ENCODE results near the gene ZMAT1. TPM values are rescaled to one million over a fixed set of nuclear protein-coding genes. Genes with fewer than 3 reads are reported as not detected.

Gene ZMAT1
- total RNA-seq, 1 experiment from 2014 or later: 4.0 TPM

- Mint-ChIP-seq H3K9me3 (ENCODE audit: low read depth, unreplicated experiment) (no peaks in the 10 kb centered on the region), H3K4me1 (ENCODE audit: low read depth, unreplicated experiment) (no peaks in the 10 kb centered on the region), H3K4me3 (ENCODE audit: low read depth, unreplicated experiment) (no peak overlapping the region), H3K27ac (ENCODE audit: unreplicated experiment) (no peak overlapping the region), H3K36me3 (ENCODE audit: insufficient read depth, unreplicated experiment) (no peaks in the 10 kb centered on the region), H3K27me3 (ENCODE audit: unreplicated experiment) (no peaks in the 10 kb centered on the region)
- CTCF ChIA-PET: interaction anchor here (0.5 kb wide), 1 partner anchor 1187 kb away, joined by 4 read pairs; no protein-coding TSS in a partner anchor
- TF ChIP-seq, protein P1, sequence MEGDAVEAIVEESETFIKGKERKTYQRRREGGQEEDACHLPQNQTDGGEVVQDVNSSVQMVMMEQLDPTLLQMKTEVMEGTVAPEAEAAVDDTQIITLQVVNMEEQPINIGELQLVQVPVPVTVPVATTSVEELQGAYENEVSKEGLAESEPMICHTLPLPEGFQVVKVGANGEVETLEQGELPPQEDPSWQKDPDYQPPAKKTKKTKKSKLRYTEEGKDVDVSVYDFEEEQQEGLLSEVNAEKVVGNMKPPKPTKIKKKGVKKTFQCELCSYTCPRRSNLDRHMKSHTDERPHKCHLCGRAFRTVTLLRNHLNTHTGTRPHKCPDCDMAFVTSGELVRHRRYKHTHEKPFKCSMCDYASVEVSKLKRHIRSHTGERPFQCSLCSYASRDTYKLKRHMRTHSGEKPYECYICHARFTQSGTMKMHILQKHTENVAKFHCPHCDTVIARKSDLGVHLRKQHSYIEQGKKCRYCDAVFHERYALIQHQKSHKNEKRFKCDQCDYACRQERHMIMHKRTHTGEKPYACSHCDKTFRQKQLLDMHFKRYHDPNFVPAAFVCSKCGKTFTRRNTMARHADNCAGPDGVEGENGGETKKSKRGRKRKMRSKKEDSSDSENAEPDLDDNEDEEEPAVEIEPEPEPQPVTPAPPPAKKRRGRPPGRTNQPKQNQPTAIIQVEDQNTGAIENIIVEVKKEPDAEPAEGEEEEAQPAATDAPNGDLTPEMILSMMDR (IDR thresholded peaks at IDR 0.05; ENCODE audit: unreplicated experiment): no peak
- DNase-seq: no peak
- intact Hi-C loops (cut with micrococcal nuclease; ENCODE audit: unreplicated experiment): no loop called here
- BruUV-seq (replicated peaks): no TSS peak
These were observed 26.8 kb downstream of the ZMAT1 start for GRCh38 chrX:101904996-101905395.

Other genes starting within 250 kb of the ZMAT1 start
- not detected in 2 replicates for gene TCEAL2, start 193.7 kb upstream of the ZMAT1 start, total RNA-seq (2022)
- not detected in 2 replicates for gene TCEAL6, start 210.5 kb upstream of the ZMAT1 start, total RNA-seq (2022)
- gene BEX5, start 223.9 kb upstream of the ZMAT1 start, total RNA-seq (2022): 3.9 and 4.8 TPM in 2 replicates

All from Calu3 (cell line).